Smooth muscle cell (in vitro differentiated cells): ENCODE measurements around the gene BCL11B. TPM values are rescaled to one million over a fixed set of nuclear protein-coding genes. Genes with fewer than 3 reads are reported as not detected.

ENCODE experiments used
- DNase-seq: peaks from one replicate; lab custom pipeline; 2025; ENCODE audit not compliant: unreplicated experiment; lab: John Stamatoyannopoulos, UW
- H2AFZ ChIP-seq: fragments of 200-600 bp; sonication (generic); 2 replicates; pipeline ENCODE4 v1.6.0; 2016; ENCODE audit warnings: antibody characterized with exemption, low read depth, mild to moderate bottlenecking
- H3F3A ChIP-seq: fragments of 200-600 bp; sonication (generic); 2 replicates; pipeline ENCODE4 v1.6.0; 2017; ENCODE audit warnings: antibody characterized with exemption, low read depth
- H3K27ac ChIP-seq: fragments of 200-600 bp; sonication (generic); 2 replicates; pipeline ENCODE4 v1.5.1; 2016; ENCODE audit warnings: low read depth, mild to moderate bottlenecking
- H3K27me3 ChIP-seq: fragments of 200-600 bp; sonication (generic); 2 replicates; pipeline ENCODE4 v1.6.1; 2016; ENCODE audit warnings: low read depth, mild to moderate bottlenecking
- H3K36me3 ChIP-seq: fragments of 200-600 bp; sonication (generic); 2 replicates; pipeline ENCODE4 v1.5.1; 2016; ENCODE audit warnings: low read depth
- H3K4me1 ChIP-seq: fragments of 200-600 bp; sonication (generic); 2 replicates; pipeline ENCODE4 v1.5.1; 2016; ENCODE audit warnings: low read depth
- H3K4me2 ChIP-seq: fragments of 200-600 bp; sonication (generic); 2 replicates; pipeline ENCODE4 v1.6.0; 2016; ENCODE audit warnings: mild to moderate bottlenecking
- H3K4me3 ChIP-seq: fragments of 200-600 bp; sonication (generic); 2 replicates; pipeline ENCODE4 v1.5.1; 2016; ENCODE audit warnings: mild to moderate bottlenecking
- H3K79me2 ChIP-seq: fragments of 200-600 bp; sonication (generic); 2 replicates; pipeline ENCODE4 v1.6.0; 2016; ENCODE audit warnings: low read depth, mild to moderate bottlenecking
- H3K9ac ChIP-seq: fragments of 200-600 bp; sonication (generic); 2 replicates; pipeline ENCODE4 v1.6.0; 2016; ENCODE audit warnings: low read depth
- H3K9me3 ChIP-seq: fragments of 200-600 bp; sonication (generic); replicated peaks from 2 replicates; pipeline ENCODE4 v1.5.1; 2016; ENCODE audit warnings: low read depth
- H4K20me1 ChIP-seq: fragments of 200-600 bp; sonication (generic); 2 replicates; pipeline ENCODE4 v1.6.0; 2016; ENCODE audit warnings: low read depth
- CTCF ChIP-seq: fragments of 200-600 bp; sonication (generic); IDR thresholded peaks from 2 replicates; pipeline ENCODE4 v1.5.1; 2017; ENCODE audit warnings: borderline replicate concordance, mild to moderate bottlenecking, antibody characterized with exemption; ENCODE audit not compliant: insufficient read depth, poor library complexity, severe bottlenecking
- WGBS: methylation state at CpG from one replicate; pipeline ENCODE4 v1.1.7; 2016; ENCODE audit warnings: low lambda C conversion rate; 5-methylcytosine and 5-hydroxymethylcytosine counted together
- polyA plus RNA-seq: library from polyadenylated mRNA; unstranded; fragments of >200 nt; fragmentation: Nextera tagmentation; extraction: Ambion mirVana; gene quantifications from 2 replicates; pipeline ENCODE4 v1.2.1, GENCODE V29; 2016
- total RNA-seq: library from RNA; depleted of rRNA; stranded (reverse); fragments of >200 nt; gene quantifications from 2 replicates; pipeline ENCODE4 v1.2.3, GENCODE V29; 2014

The BCL11B gene
- total and polyA plus RNA-seq, 2 experiments from 2014 or later, result 0.56 to 3.0 TPM

- no peak overlapping the region for H3K27ac ChIP-seq
- H3K4me3 ChIP-seq, result no peak overlapping the region
- no peak for DNase-seq
- 80% methylated on average over 18 of the region's 18 CpGs for WGBS
- no peak overlapping the region for H3K9ac ChIP-seq
- H3K9me3 ChIP-seq, result no peaks in the 10 kb centered on the region
- no peak overlapping the region for H2AFZ ChIP-seq
- H3K4me2 ChIP-seq, result no peak overlapping the region
- no peaks in the 10 kb centered on the region for H3F3A ChIP-seq
- no peaks in the 10 kb centered on the region for H3K4me1 ChIP-seq
- H4K20me1 ChIP-seq, result no peaks in the 10 kb centered on the region
- TF ChIP-seq CTCF, result no peak
- no peaks in the 10 kb centered on the region for H3K27me3 ChIP-seq
- no peaks in the 10 kb centered on the region for H3K36me3 ChIP-seq
- no peaks in the 10 kb centered on the region for H3K79me2 ChIP-seq
These were observed 12.4 kb upstream of the BCL11B start for GRCh38 chr14:99284254-99285004.

- no peak overlapping the region for H3K4me3 ChIP-seq
- H3K4me1 ChIP-seq, result peaks cover under 1% of the 10 kb centered on the region
- H4K20me1 ChIP-seq, result no peaks in the 10 kb centered on the region
- no peak for TF ChIP-seq CTCF
- no peaks in the 10 kb centered on the region for H3K79me2 ChIP-seq
- no peak overlapping the region for H3K27ac ChIP-seq
- no peaks in the 10 kb centered on the region for H3K9me3 ChIP-seq
- H3F3A ChIP-seq, result peaks cover 7% of the 10 kb centered on the region
- H3K9ac ChIP-seq, result no peak overlapping the region
- H3K36me3 ChIP-seq, result no peaks in the 10 kb centered on the region
- no peaks in the 10 kb centered on the region for H3K27me3 ChIP-seq
- 90% methylated on average over 15 of the region's 15 CpGs for WGBS
- no peak overlapping the region for H2AFZ ChIP-seq
- no peak for DNase-seq
- no peak overlapping the region for H3K4me2 ChIP-seq
These were observed 10.5 kb upstream of the BCL11B start for GRCh38 chr14:99282261-99283050.

GRCh38 chr14:99281396-99281795 lies 9.4 kb upstream of the BCL11B start:
- DNase-seq, result no peak
- Histone ChIP-seq H4K20me1 (no peaks in the 10 kb centered on the region), H3K4me1 (peaks cover 5% of the 10 kb centered on the region), H3F3A (peaks cover 17% of the 10 kb centered on the region), H3K27me3 (no peaks in the 10 kb centered on the region), H3K4me2 (no peak overlapping the region), H3K4me3 (no peak overlapping the region), H2AFZ (no peak overlapping the region), H3K36me3 (no peaks in the 10 kb centered on the region), H3K27ac (no peak overlapping the region), H3K79me2 (no peaks in the 10 kb centered on the region), H3K9ac (no peak overlapping the region), H3K9me3 (no peaks in the 10 kb centered on the region)
- WGBS, result 94% methylated on average over 11 of the region's 11 CpGs
- TF ChIP-seq CTCF, result no peak
